Measurements from ENCODE around the gene LYRM2. TPM values are rescaled to one million over a fixed set of nuclear protein-coding genes. Genes with fewer than 3 reads are reported as not detected.

Gene LYRM2
- total RNA-seq, 1 donor from 2014 or later: 14.5 TPM

GRCh38 chr6:89583559-89583958, 55.0 kb downstream of the LYRM2 start:
- Histone ChIP-seq H3K27ac (no peak overlapping the region), H3K4me3 (no peak overlapping the region), H3K9me3 (no peaks in the 10 kb centered on the region), H3K36me3 (no peaks in the 10 kb centered on the region), H3K27me3 (no peaks in the 10 kb centered on the region), H3K4me1 (no peaks in the 10 kb centered on the region)
- TF ChIP-seq CTCF (IDR thresholded peaks at IDR 0.05) (no peak), POLR2AphosphoS5 (IDR thresholded peaks at IDR 0.05; ENCODE audit: insufficient read depth in 1 of 2, low read depth in 1 of 2) (no peak), POLR2A (IDR thresholded peaks at IDR 0.05) (no peak)
- DNase-seq (ENCODE audit: extremely low spot score in 2 of 2): no peak
- intact Hi-C loops (cut with DNase I): no loop called here

- no peak for TF ChIP-seq POLR2A (IDR thresholded peaks at IDR 0.05)
- TF ChIP-seq POLR2AphosphoS5 (IDR thresholded peaks at IDR 0.05; ENCODE audit: insufficient read depth in 1 of 2, low read depth in 1 of 2): no peak
- TF ChIP-seq CTCF (IDR thresholded peaks at IDR 0.05): no peak
- H3K27ac ChIP-seq: no peak overlapping the region
- H3K4me1 ChIP-seq: no peaks in the 10 kb centered on the region
- H3K9me3 ChIP-seq: no peaks in the 10 kb centered on the region
- H3K36me3 ChIP-seq: no peaks in the 10 kb centered on the region
- H3K27me3 ChIP-seq: no peaks in the 10 kb centered on the region
- no peak overlapping the region for H3K4me3 ChIP-seq
- intact Hi-C loops (cut with DNase I): no loop called here
- no peak for DNase-seq (ENCODE audit: extremely low spot score in 2 of 2)
Measured at GRCh38 chr6:89582669-89583325, 55.8 kb downstream of the LYRM2 start.

GRCh38 chr6:89581689-89582088, 56.9 kb downstream of the LYRM2 start:
- Histone ChIP-seq H3K36me3 (no peaks in the 10 kb centered on the region), H3K9me3 (no peaks in the 10 kb centered on the region), H3K4me3 (no peak overlapping the region), H3K27ac (no peak overlapping the region), H3K4me1 (no peaks in the 10 kb centered on the region), H3K27me3 (no peaks in the 10 kb centered on the region)
- DNase-seq (ENCODE audit: extremely low spot score in 2 of 2): no peak
- TF ChIP-seq POLR2A (IDR thresholded peaks at IDR 0.05): no peak
- no peak for TF ChIP-seq POLR2AphosphoS5 (IDR thresholded peaks at IDR 0.05; ENCODE audit: insufficient read depth in 1 of 2, low read depth in 1 of 2)
- no peak for TF ChIP-seq CTCF (IDR thresholded peaks at IDR 0.05)
- intact Hi-C loops (cut with DNase I): no loop called here

- Histone ChIP-seq H3K4me3 (no peak overlapping the region), H3K27ac (no peak overlapping the region), H3K4me1 (no peaks in the 10 kb centered on the region), H3K36me3 (no peaks in the 10 kb centered on the region), H3K9me3 (no peaks in the 10 kb centered on the region), H3K27me3 (no peaks in the 10 kb centered on the region)
- no peak for TF ChIP-seq CTCF (IDR thresholded peaks at IDR 0.05)
- no peak for TF ChIP-seq POLR2AphosphoS5 (IDR thresholded peaks at IDR 0.05; ENCODE audit: insufficient read depth in 1 of 2, low read depth in 1 of 2)
- intact Hi-C loops (cut with DNase I): no loop called here
- no peak for DNase-seq (ENCODE audit: extremely low spot score in 2 of 2)
Measured at GRCh38 chr6:89580997-89581666, 57.4 kb downstream of the LYRM2 start.

GRCh38 chr6:89575562-89575960, 63.0 kb downstream of the LYRM2 start:
- DNase-seq (ENCODE audit: extremely low spot score in 2 of 2): no peak
- no peaks in the 10 kb centered on the region for H3K4me1 ChIP-seq
- no peak overlapping the region for H3K4me3 ChIP-seq
- intact Hi-C loops (cut with DNase I): no loop called here
- no peaks in the 10 kb centered on the region for H3K9me3 ChIP-seq
- H3K27ac ChIP-seq: no peak overlapping the region
- no peaks in the 10 kb centered on the region for H3K36me3 ChIP-seq
- no peaks in the 10 kb centered on the region for H3K27me3 ChIP-seq
- no peak for TF ChIP-seq POLR2A (IDR thresholded peaks at IDR 0.05)
- no peak for TF ChIP-seq POLR2AphosphoS5 (IDR thresholded peaks at IDR 0.05; ENCODE audit: insufficient read depth in 1 of 2, low read depth in 1 of 2)
- TF ChIP-seq CTCF (IDR thresholded peaks at IDR 0.05): no peak
